ENCODE results near the gene DGKA.
"Not testable (repeated sequence)": the region's sequence is repeated elsewhere in the genome, so short reads cannot be mapped to it uniquely, and the experiment has no call there.

DNA sequence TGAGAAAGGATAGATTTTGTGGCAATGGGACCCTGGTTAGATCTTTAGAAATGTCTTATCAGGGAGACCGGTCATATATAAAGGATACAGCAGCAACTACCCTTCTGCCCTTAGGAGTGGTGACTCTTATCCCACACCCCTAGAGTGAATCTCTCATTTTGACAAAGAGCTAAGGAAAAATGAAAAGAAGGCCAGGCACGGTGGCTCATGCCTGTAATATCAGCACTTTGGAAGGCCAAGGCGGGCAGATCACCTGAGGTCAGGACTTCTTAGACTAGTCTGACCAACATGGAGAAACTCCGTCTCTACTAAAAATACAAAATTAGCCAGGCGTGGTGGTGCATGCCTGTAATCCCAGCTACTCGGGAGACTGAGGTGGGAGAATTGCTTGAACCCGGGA, 55.0 kb downstream of the DGKA start:
- TF ChIP-seq EZH2 (IDR thresholded peaks at IDR 0.05); POLR2AphosphoS5 (IDR thresholded peaks at IDR 0.05; ENCODE audit: borderline replicate concordance, low read depth, low read length): not testable (repeated sequence)
